Stimulated activated CD8-positive, alpha-beta memory T cell treated with anti-CD3 and anti-CD28 coated beads, Interleukin-2, amount 100 ng/mL, for 1 hour (primary cell): ENCODE results near the gene NOP53.
A peak's percentile ranks its signal among the peaks of the same experiment; 100 is the strongest.
"Not testable (repeated sequence)": the region's sequence is repeated elsewhere in the genome, so short reads cannot be mapped to it uniquely, and the experiment has no call there.

Source experiments
- DNase-seq, 2 donors: peaks; one replicate each; pipeline ENCODE4 v3.0.0-alpha.2; 2020; ENCODE audit warnings: low read depth in 2 of 2

Gene NOP53

GRCh38 chr19:47754206-47755064 is 9.1 kb downstream of the NOP53 start:
- no peak for DNase-seq

GRCh38 chr19:47755065-47755761 is 9.9 kb downstream of the NOP53 start:
- no peak for DNase-seq

GRCh38 chr19:47755762-47756626 is 10.6 kb downstream of the NOP53 start:
- no peak for DNase-seq

GRCh38 chr19:47756627-47756929 is 11.2 kb downstream of the NOP53 start:
- no peak for DNase-seq

- DNase-seq: no peak
These were observed 11.7 kb downstream of the NOP53 start for GRCh38 chr19:47756953-47757608.

GRCh38 chr19:47757617-47758442 is 12.5 kb downstream of the NOP53 start:
- no peak for DNase-seq

GRCh38 chr19:47758443-47758804 is 13.1 kb downstream of the NOP53 start:
- no peak for DNase-seq

GRCh38 chr19:47760632-47760999 is 15.3 kb downstream of the NOP53 start:
- no peak for DNase-seq

- no peak for DNase-seq
These were observed 16.2 kb downstream of the NOP53 start for GRCh38 chr19:47761566-47761965.

- no peak for DNase-seq
These were observed 16.8 kb downstream of the NOP53 start for GRCh38 chr19:47762151-47762550.

GRCh38 chr19:47762615-47763308 is 17.4 kb downstream of the NOP53 start:
- DNase-seq: no peak

- not testable (repeated sequence) for DNase-seq
These were observed 19.4 kb downstream of the NOP53 start for GRCh38 chr19:47764705-47765104.

- peak in 1 of 2 donors; percentile 15 for DNase-seq
These were observed 20.4 kb downstream of the NOP53 start for GRCh38 chr19:47765523-47766358.

GRCh38 chr19:47766359-47766620 is 20.9 kb downstream of the NOP53 start:
- no peak for DNase-seq

- DNase-seq: no peak
These were observed 21.3 kb downstream of the NOP53 start for GRCh38 chr19:47766670-47767069.

- no peak for DNase-seq
These were observed 22.0 kb downstream of the NOP53 start for GRCh38 chr19:47767349-47767748.

GRCh38 chr19:47768604-47769003 is 23.3 kb downstream of the NOP53 start:
- no peak for DNase-seq

GRCh38 chr19:47769534-47769933 is 24.2 kb downstream of the NOP53 start:
- DNase-seq: no peak

- not testable (repeated sequence) for DNase-seq
These were observed 25.9 kb downstream of the NOP53 start for GRCh38 chr19:47771291-47771690.

GRCh38 chr19:47776568-47776967 is 31.2 kb downstream of the NOP53 start:
- no peak for DNase-seq
